HG02938 (cell line): ENCODE measurements around the gene DNAJC28.
"Not testable (repeated sequence)": the region's sequence is repeated elsewhere in the genome, so short reads cannot be mapped to it uniquely, and the experiment has no call there.

Experiments used
- ATAC-seq: cut with Tn5 transposase; IDR thresholded peaks from one replicate; pipeline ENCODE4 v1.9.1; 2021; ENCODE audit warnings: mild to moderate bottlenecking, moderate library complexity; ENCODE audit not compliant: unreplicated experiment

The DNAJC28 gene, protein sequence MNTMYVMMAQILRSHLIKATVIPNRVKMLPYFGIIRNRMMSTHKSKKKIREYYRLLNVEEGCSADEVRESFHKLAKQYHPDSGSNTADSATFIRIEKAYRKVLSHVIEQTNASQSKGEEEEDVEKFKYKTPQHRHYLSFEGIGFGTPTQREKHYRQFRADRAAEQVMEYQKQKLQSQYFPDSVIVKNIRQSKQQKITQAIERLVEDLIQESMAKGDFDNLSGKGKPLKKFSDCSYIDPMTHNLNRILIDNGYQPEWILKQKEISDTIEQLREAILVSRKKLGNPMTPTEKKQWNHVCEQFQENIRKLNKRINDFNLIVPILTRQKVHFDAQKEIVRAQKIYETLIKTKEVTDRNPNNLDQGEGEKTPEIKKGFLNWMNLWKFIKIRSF

GRCh38 chr21:33491373-33492102 lies at the start of gene DNAJC28:
Gene DNAJC28 (minus strand): TSS chr21:33491716. CDS start chr21:33489393, 2,323 bp downstream.
- ATAC-seq = peak; percentile 90

GRCh38 chr21:33541105-33541711 lies 49.7 kb upstream of the DNAJC28 start:
- ATAC-seq = no peak

- no peak for ATAC-seq
Measured at GRCh38 chr21:33540711-33541104, 49.2 kb upstream of the DNAJC28 start.

DNA sequence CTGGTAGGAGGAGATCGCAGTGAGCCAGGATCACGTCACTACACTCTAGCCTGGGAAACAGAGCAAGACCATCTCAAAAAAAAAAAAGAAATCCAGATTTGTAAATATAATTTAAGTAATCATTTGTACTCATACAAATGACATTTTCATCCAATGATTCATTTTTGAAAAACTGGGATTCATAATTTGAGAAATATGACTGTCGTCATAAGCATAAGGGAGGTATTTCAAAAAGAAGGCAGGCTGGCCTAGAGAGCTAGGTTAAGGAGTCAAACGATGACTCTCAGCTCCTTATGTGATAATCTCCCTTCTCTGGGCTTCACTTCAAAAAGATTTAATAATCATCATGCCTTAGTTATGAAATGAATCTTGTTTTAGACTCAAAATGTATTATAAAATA lies 48.1 kb upstream of the DNAJC28 start:
- ATAC-seq = no peak

GRCh38 chr21:33537212-33537611 lies 45.7 kb upstream of the DNAJC28 start:
- no peak for ATAC-seq

DNA sequence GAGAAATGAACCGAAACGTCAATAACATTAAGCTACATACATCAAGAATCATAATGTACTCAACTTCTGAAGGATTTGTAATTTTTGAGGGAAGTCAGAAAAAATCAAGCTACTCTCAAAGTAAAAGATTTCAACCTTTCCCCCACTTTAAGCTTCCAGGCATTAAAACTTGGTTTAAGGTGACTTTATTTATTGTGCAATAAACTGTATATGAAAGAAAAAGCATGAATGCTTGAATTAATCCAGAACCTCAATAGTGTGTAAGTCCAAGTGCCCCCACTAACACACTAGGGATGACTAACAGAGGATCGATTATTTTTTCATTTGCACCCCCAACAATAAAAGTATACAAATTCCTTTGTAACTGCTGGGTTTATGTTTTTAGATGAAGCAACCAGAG lies 39.5 kb upstream of the DNAJC28 start:
- ATAC-seq = no peak

- no peak for ATAC-seq
Measured at GRCh38 chr21:33522953-33523349, 31.4 kb upstream of the DNAJC28 start.

DNA sequence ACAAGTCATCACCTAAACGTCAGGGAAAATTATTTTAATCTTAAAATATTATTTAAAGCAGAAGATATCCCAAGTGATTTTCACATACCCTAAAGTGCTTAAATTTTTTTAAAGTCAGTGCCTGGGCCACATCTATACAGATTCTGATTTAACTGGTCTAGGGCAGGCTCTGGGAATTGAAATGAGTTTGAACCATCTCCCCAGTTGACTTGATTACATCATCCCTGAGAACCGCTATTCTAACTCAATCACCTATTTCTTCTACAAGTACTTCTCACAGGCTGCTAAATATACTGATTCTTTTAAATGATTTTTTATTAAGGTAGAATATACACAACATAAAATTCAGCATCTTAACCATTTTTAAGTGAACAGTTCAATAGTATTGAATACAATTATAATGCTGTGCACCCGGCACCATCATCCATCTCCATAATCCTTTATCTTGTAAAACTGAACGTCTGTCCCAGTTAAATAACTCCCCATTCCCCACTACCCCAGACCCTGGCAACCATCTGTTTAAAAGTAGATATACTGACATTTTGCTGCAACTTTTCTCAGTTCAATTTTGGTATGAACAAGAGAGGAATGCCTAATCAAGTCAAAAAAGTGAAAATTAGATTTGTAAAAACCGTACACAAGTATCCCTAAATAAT lies 30.9 kb upstream of the DNAJC28 start:
- ATAC-seq = no peak

- ATAC-seq = no peak
Measured at GRCh38 chr21:33518899-33519298, 27.4 kb upstream of the DNAJC28 start.

DNA sequence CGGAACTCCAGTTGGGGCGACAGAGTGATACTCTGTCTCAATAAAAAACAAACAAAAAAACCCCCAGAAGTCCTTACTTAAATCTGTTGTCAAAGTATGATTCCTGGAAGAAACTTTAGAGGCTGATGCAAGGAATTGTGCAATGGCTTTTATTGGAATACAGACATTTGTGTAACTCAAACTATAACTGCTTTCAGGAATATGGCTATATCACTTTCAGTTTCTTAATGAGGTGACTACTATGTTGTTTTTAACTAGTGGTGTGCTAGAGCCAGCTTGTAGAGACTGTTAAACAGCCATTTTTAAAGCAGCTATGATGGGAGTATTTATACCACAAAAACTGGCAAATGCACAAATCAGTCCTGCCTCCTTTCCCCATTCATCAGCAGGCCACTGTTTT lies 22.7 kb upstream of the DNAJC28 start:
- ATAC-seq = no peak

GRCh38 chr21:33512481-33512880 lies 21.0 kb upstream of the DNAJC28 start:
- ATAC-seq = no peak

DNA sequence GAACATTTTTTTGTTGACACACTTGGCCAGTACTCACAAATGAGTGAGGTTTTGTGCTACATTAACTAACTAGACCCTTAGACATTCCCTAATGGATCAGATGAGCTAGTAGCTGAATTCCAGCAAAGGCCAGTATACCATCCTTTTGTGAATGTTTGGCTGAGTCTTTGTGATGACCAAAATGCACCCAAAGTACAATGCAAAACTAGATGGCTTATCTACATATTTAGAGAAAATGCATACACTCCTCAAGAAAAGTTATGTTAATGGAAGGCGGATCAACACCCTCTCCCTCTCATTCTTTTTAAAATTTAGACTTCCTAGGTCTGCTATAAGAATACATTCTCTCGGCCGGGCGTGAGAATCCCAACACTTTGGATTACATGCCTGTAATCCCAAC lies 20.1 kb upstream of the DNAJC28 start:
- no peak for ATAC-seq

GRCh38 chr21:33510826-33511225 lies 19.3 kb upstream of the DNAJC28 start:
- no peak for ATAC-seq

GRCh38 chr21:33507003-33507402 lies 15.5 kb upstream of the DNAJC28 start:
- not testable (repeated sequence) for ATAC-seq

DNA sequence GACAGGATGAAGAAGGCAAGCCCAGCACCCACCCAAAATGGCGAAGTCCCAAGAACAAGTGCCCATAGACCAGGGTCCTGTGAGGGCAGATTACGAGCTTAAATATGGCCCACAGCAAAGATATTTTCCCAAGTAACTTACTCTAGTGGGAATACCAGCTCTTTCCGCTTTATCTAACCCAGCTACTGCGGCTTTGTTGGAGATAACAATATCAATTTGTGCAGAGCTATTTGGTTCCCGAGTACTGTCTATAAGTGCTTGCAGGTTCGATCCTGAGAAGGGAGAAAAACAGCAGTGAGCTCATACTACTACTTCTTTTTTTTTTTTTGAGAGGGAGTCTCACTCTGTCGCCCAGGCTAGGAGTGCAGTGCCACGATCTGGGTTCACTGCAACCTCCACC lies 14.3 kb upstream of the DNAJC28 start:
- ATAC-seq = no peak

- no peak for ATAC-seq
Measured at GRCh38 chr21:33496345-33496744, 4.8 kb upstream of the DNAJC28 start.

DNA sequence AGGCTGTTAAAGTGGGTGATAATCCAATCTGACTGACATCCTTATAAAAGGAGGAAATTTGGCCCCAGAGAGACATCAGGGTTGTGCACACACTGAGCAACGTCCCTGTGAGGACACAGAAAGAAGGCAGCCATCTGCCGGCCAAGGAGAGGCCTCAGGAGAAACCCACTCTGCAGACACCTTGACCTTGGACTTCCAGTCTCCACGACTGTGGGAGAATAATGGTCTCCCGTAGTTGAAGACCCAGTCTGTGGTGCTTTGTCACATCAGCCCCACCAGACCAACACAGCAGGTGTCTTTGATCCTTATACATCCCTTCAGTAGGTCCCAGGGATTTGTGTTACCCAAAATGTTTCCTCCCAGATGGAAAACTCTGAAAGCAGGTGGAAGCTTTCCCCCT lies 4.2 kb upstream of the DNAJC28 start:
- no peak for ATAC-seq

GRCh38 chr21:33493756-33494155 lies 2.2 kb upstream of the DNAJC28 start:
- no peak for ATAC-seq

- no peak for ATAC-seq
Measured at GRCh38 chr21:33492571-33492970, 1.1 kb upstream of the DNAJC28 start.

GRCh38 chr21:33490991-33491372 lies 534 bp downstream of the DNAJC28 start:
- no peak for ATAC-seq

- no peak for ATAC-seq
Measured at GRCh38 chr21:33488936-33489335, 2.6 kb downstream of the DNAJC28 start.
